Stomach (tissue), 4 donors: ENCODE results near the gene SLC39A3.

Experiments used
- POLR2A ChIP-seq, 4 donors: fragments of 450-650 bp; IDR thresholded peaks; one replicate each; pipeline ENCODE4 v1.6.1; 2016; ENCODE audit warnings: antibody characterized with exemption in 4 of 4, control low read depth in 2 of 4, mild to moderate bottlenecking in 1 of 4, moderate library complexity in 1 of 4
- TF ChIP-seq, protein P1 (sequence below), 7 experiments: fragments of 450-650 bp in 4 of 7; fragments of 200-600 bp in 3 of 7; sonication (generic) in 3 of 7; IDR thresholded peaks; one replicate each; pipeline ENCODE4 v1.5.1; 2016 to 2019; ENCODE audit warnings: antibody characterized with exemption in 7 of 7, control low read depth in 2 of 7, mild to moderate bottlenecking in 1 of 7

DNA sequence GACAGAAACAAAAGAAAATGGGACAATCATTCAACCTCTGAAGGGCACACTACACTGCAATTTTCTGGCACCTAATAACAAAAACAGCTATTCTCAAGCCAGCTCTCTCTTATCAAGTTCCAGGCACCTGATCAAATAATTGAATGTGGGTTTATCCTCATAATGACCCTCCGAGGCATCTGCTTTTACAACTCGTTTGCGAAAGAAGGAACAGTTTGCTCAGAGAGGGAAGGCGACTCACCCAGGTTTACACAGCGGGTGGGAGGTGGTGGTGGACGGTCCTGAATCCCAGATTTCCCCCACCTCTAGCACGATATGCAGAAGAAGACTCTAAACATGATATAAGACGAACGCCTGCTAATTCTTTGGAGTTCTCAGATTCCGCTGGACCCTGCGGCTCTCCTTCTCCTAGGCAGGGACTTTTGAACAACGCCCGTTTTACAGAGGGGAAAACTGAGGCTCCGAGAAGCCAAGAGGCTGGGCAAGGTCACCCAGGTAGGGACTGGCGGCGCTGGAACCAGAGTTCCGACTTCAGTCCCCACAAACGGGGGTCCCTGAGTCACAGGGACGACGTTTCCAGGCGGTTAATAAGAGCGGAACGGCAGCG lies 42.6 kb upstream of the SLC39A3 start:
- TF ChIP-seq, protein P1, sequence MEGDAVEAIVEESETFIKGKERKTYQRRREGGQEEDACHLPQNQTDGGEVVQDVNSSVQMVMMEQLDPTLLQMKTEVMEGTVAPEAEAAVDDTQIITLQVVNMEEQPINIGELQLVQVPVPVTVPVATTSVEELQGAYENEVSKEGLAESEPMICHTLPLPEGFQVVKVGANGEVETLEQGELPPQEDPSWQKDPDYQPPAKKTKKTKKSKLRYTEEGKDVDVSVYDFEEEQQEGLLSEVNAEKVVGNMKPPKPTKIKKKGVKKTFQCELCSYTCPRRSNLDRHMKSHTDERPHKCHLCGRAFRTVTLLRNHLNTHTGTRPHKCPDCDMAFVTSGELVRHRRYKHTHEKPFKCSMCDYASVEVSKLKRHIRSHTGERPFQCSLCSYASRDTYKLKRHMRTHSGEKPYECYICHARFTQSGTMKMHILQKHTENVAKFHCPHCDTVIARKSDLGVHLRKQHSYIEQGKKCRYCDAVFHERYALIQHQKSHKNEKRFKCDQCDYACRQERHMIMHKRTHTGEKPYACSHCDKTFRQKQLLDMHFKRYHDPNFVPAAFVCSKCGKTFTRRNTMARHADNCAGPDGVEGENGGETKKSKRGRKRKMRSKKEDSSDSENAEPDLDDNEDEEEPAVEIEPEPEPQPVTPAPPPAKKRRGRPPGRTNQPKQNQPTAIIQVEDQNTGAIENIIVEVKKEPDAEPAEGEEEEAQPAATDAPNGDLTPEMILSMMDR (IDR thresholded peaks at IDR 0.05), result no peak
- TF ChIP-seq POLR2A (IDR thresholded peaks at IDR 0.05), result no peak
